ENCODE measurements around the gene ANO9.
"Not testable (repeated sequence)": the region's sequence is repeated elsewhere in the genome, so short reads cannot be mapped to it uniquely, and the experiment has no call there.

ANO9 gene

DNA sequence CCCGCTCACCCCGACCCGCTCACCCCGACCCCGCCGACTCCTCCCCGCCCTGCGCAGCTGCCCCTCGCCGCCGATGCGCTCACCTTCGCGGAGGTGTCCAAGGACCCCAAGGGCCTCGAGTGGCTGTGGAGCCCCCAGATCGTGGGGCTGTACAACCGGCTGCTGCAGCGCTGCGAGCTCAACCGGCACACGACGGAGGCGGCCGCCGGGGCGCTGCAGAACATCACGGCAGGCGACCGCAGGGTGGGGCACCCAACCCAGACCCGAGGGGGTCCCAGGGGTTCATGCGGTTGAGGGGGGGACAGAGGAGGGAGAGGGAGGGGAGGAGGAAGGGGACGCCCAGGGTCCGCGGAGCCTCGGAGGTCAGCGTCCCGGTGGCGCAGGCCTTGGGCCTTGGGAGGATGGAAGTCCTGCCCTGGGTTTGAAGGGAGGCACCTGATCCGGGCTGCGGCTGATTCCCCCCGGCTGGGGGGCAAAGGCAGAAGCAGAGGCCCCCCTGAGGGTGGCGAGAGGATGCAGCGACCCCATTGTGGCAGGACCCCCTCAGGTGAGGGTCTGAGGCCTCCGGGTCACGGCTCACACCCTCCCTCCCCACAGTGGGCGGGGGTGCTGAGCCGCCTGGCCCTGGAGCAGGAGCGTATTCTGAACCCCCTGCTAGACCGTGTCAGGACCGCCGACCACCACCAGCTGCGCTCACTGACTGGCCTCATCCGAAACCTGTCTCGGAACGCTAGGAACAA lies 38.6 kb downstream of the ANO9 start:
- no peak overlapping the region for H3K4me3 Mint-ChIP-seq
- H3K4me1 Mint-ChIP-seq = peaks cover 9% of the 10 kb centered on the region
- H3K27me3 Mint-ChIP-seq = no peaks in the 10 kb centered on the region
- no peak for DNase-seq (ENCODE audit: low spot score in 2 of 2)
- no peaks in the 10 kb centered on the region for H3K9me3 Mint-ChIP-seq
- H3K27ac Mint-ChIP-seq (ENCODE audit: low read depth) = no peak overlapping the region
- no peak for ATAC-seq (replicated peaks; ENCODE audit: extremely low read depth, poor library complexity, severe bottlenecking)
- peaks cover 9% of the 10 kb centered on the region for H3K36me3 Mint-ChIP-seq (ENCODE audit: insufficient read depth)

- not testable (repeated sequence) for H3K9me3 Mint-ChIP-seq
Measured at GRCh38 chr11:401196-401595, 40.6 kb downstream of the ANO9 start.

DNA sequence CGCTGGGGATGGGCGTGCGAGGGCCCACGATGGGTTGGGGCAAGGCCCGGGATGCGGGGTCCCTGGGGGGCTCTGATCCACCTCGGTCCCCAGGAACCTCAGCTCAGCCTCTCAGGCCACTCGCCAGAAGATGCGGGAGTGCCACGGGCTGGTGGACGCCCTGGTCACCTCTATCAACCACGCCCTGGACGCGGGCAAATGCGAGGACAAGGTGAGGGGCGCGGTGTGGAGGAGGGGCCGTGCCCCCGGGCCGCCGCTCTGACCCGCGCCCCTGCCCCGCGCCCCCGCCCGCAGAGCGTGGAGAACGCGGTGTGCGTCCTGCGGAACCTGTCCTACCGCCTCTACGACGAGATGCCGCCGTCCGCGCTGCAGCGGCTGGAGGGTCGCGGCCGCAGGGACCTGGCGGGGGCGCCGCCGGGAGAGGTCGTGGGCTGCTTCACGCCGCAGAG lies 41.5 kb downstream of the ANO9 start:
- no peaks in the 10 kb centered on the region for H3K27me3 Mint-ChIP-seq
- no peaks in the 10 kb centered on the region for H3K9me3 Mint-ChIP-seq
- H3K4me1 Mint-ChIP-seq = peaks cover 3% of the 10 kb centered on the region
- DNase-seq (ENCODE audit: low spot score in 2 of 2) = no peak
- ATAC-seq (replicated peaks; ENCODE audit: extremely low read depth, poor library complexity, severe bottlenecking) = no peak
- H3K27ac Mint-ChIP-seq (ENCODE audit: low read depth) = no peak overlapping the region
- H3K4me3 Mint-ChIP-seq = no peak overlapping the region
- H3K36me3 Mint-ChIP-seq (ENCODE audit: insufficient read depth) = peaks cover 2% of the 10 kb centered on the region

More at GRCh38 chr11:401196-401595, 40.6 kb downstream of the ANO9 start:
- H3K4me1 Mint-ChIP-seq; DNase-seq (ENCODE audit: low spot score in 2 of 2); H3K27me3 Mint-ChIP-seq; H3K4me3 Mint-ChIP-seq; H3K27ac Mint-ChIP-seq (ENCODE audit: low read depth); ATAC-seq (replicated peaks; ENCODE audit: extremely low read depth, poor library complexity, severe bottlenecking); H3K36me3 Mint-ChIP-seq (ENCODE audit: insufficient read depth): not testable (repeated sequence)

- no peak for ATAC-seq (replicated peaks; ENCODE audit: extremely low read depth, poor library complexity, severe bottlenecking)
- H3K27me3 Mint-ChIP-seq = no peaks in the 10 kb centered on the region
- no peaks in the 10 kb centered on the region for H3K9me3 Mint-ChIP-seq
- no peaks in the 10 kb centered on the region for H3K4me1 Mint-ChIP-seq
- no peak overlapping the region for H3K4me3 Mint-ChIP-seq
- no peak for DNase-seq (ENCODE audit: low spot score in 2 of 2)
- H3K36me3 Mint-ChIP-seq (ENCODE audit: insufficient read depth) = peaks cover 2% of the 10 kb centered on the region
- no peak overlapping the region for H3K27ac Mint-ChIP-seq (ENCODE audit: low read depth)
Measured at GRCh38 chr11:399731-400211, 42.0 kb downstream of the ANO9 start.

- Mint-ChIP-seq H3K27ac (ENCODE audit: low read depth) (no peak overlapping the region), H3K9me3 (no peaks in the 10 kb centered on the region), H3K4me3 (peak overlapping the region; percentile 35), H3K4me1 (no peaks in the 10 kb centered on the region), H3K36me3 (ENCODE audit: insufficient read depth) (peaks cover 2% of the 10 kb centered on the region), H3K27me3 (no peaks in the 10 kb centered on the region)
- ATAC-seq (replicated peaks; ENCODE audit: extremely low read depth, poor library complexity, severe bottlenecking) (no peak), DNase-seq (ENCODE audit: low spot score in 2 of 2) (no peak)
Measured at GRCh38 chr11:398826-399225, 43.0 kb downstream of the ANO9 start.

- DNase-seq (ENCODE audit: low spot score in 2 of 2) = no peak
- H3K9me3 Mint-ChIP-seq = no peaks in the 10 kb centered on the region
- H3K4me1 Mint-ChIP-seq = no peaks in the 10 kb centered on the region
- H3K36me3 Mint-ChIP-seq (ENCODE audit: insufficient read depth) = peaks cover 2% of the 10 kb centered on the region
- H3K27ac Mint-ChIP-seq (ENCODE audit: low read depth) = no peak overlapping the region
- H3K4me3 Mint-ChIP-seq = peak overlapping the region; percentile 47
- no peaks in the 10 kb centered on the region for H3K27me3 Mint-ChIP-seq
- ATAC-seq (replicated peaks; ENCODE audit: extremely low read depth, poor library complexity, severe bottlenecking) = peak; percentile 75
Measured at GRCh38 chr11:396948-397548, 44.8 kb downstream of the ANO9 start.

DNA sequence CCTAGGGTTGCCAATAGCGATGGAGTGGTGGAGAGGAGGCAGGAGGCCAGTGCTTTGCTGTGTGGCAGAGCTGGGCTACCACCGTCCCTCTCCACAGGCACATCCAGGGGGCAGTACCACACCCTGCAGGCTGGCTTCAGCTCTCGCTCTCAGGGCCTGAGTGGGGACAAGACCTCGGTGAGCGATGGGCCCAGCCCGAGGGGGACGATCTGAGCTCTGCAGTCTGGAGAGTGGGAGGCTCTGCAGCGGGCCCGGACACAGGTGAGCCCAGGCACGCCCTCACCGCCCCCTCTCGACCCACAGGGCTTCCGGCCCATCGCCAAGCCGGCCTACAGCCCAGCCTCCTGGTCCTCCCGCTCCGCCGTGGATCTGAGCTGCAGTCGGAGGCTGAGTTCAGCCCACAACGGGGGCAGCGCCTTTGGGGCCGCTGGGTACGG lies 45.3 kb downstream of the ANO9 start:
- Mint-ChIP-seq H3K9me3 (no peaks in the 10 kb centered on the region), H3K27me3 (no peaks in the 10 kb centered on the region), H3K36me3 (ENCODE audit: insufficient read depth) (peaks cover 2% of the 10 kb centered on the region), H3K27ac (ENCODE audit: low read depth) (no peak overlapping the region), H3K4me3 (peak overlapping the region; percentile 47), H3K4me1 (no peaks in the 10 kb centered on the region)
- DNase-seq (ENCODE audit: low spot score in 2 of 2) (no peak), ATAC-seq (replicated peaks; ENCODE audit: extremely low read depth, poor library complexity, severe bottlenecking) (peak; percentile 59)

DNA sequence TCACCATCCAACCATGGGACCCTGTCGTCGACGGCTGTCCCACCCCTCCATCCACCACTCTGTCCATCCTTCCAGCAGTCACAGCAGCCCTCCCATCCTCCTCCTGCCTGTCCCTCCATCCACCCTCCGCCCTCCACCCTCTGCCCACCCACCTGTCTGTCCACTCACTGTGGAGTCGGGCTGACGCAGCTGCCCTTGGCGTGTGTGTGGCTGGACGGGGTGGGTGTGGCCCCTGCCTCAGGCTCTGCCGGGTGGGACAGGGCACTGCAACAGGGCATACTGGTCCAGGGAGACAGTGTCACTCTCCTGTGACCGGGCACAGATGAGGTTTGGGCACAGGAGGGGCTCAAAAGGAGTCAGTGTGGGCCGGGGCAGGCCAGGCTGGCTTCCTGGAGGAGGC lies 45.9 kb downstream of the ANO9 start:
- Mint-ChIP-seq H3K4me3 (peak overlapping the region; percentile 47), H3K27ac (ENCODE audit: low read depth) (no peak overlapping the region), H3K4me1 (no peaks in the 10 kb centered on the region), H3K9me3 (no peaks in the 10 kb centered on the region), H3K36me3 (ENCODE audit: insufficient read depth) (peaks cover 2% of the 10 kb centered on the region), H3K27me3 (no peaks in the 10 kb centered on the region)
- ATAC-seq (replicated peaks; ENCODE audit: extremely low read depth, poor library complexity, severe bottlenecking) (no peak), DNase-seq (ENCODE audit: low spot score in 2 of 2) (no peak)

GRCh38 chr11:394858-395655 lies 46.8 kb downstream of the ANO9 start:
- no peak overlapping the region for H3K4me3 Mint-ChIP-seq
- ATAC-seq (replicated peaks; ENCODE audit: extremely low read depth, poor library complexity, severe bottlenecking) (no peak), DNase-seq (ENCODE audit: low spot score in 2 of 2) (no peak)

DNA sequence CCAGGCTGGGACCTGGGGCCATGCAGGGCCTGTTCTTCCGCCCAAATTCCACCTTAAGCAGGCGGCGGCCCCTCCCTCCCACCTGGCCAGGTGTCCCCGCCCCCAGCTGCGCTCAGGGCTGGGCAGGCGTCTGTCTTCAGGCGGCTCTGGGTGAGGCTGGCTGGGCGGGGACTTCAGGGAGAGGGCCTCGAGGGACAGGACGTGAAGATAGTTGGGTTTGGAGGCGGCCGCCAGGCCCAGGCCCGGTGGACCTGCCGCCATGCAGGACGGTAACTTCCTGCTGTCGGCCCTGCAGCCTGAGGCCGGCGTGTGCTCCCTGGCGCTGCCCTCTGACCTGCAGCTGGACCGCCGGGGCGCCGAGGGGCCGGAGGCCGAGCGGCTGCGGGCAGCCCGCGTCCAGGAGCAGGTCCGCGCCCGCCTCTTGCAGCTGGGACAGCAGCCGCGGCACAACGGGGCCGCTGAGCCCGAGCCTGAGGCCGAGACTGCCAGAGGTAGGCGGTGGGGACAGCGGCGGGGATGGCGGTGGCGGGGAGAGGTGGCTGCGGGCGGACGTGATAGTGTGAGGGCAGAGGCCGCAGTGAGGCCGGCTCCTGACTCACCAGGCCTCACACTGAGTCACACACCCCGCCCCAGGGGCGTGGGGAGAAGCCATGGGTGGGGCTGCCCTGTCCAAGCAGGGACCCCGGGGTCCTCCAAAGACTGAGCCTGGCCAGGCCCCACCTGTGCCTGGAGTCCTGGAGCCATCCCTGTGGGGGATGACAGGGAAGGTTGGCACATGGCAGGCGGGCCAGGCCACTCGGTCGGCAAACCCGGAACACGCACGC lies 47.6 kb downstream of the ANO9 start, which contains the start of gene PKP3:
Gene PKP3, plus strand, starts transcription at position 176 of the 824 bp plus-strand sequence. Its CDS starts 84 bp downstream, at position 260.
- Mint-ChIP-seq H3K9me3 (no peaks in the 10 kb centered on the region), H3K27ac (ENCODE audit: low read depth) (no peak within 1 kb of the TSS)

More at GRCh38 chr11:394858-395655, 46.8 kb downstream of the ANO9 start:
- Mint-ChIP-seq H3K27me3 (no peaks in the 10 kb centered on the region), H3K4me1 (no peaks in the 10 kb centered on the region), H3K9me3 (no peaks in the 10 kb centered on the region), H3K27ac (ENCODE audit: low read depth) (no peak overlapping the region), H3K36me3 (ENCODE audit: insufficient read depth) (peaks cover 2% of the 10 kb centered on the region)

DNA sequence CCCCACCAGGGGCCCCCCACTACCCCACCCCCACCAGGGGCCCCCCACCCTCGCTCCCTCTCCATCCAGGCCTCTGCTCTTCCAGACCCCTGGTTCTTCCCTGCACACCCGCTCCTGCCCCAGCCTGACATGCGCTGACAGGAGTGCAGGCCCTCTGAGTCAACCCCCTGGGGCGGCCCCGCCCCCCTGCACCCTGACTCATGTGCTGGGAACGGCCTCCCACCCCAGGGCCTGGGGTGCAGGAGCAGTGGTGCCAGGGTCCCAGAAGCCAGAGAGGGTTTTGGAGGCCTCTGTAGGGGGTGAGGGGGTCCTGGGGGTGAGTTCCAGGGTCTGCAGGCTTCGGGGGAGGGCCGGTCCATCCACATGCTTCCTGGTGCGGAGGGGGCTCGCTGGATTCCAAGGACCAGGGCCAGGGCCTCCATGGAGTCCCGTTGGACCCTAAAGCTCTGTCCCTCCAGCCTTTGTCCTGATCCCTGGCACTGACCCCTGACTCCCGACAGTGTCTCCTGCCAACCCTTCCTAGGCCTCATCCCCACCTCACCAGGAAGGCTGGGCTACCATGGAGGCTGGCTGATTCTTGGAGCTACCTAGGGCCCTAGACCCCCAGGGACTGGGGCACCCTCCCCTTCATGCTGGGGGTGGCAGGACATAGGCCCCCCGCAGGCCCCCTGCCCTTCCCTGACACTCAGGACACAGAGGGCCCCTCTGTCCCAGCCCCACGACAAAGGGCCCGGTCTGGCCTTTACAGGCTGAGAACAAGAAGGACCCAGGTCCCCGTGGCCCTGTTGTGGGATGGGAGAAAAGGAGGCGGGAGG lies 48.4 kb downstream of the ANO9 start:
- DNase-seq (ENCODE audit: low spot score in 2 of 2) (no peak), ATAC-seq (replicated peaks; ENCODE audit: extremely low read depth, poor library complexity, severe bottlenecking) (no peak)
- Mint-ChIP-seq H3K36me3 (ENCODE audit: insufficient read depth) (peaks cover 3% of the 10 kb centered on the region), H3K9me3 (no peaks in the 10 kb centered on the region), H3K4me3 (no peak overlapping the region), H3K27me3 (no peaks in the 10 kb centered on the region), H3K27ac (ENCODE audit: low read depth) (no peak overlapping the region), H3K4me1 (peaks cover 7% of the 10 kb centered on the region)

More for the DNA sequence above, 47.6 kb downstream of the ANO9 start, which contains the start of gene PKP3:
- Mint-ChIP-seq H3K4me1 (no peaks in the 10 kb centered on the region), H3K27me3 (no peaks in the 10 kb centered on the region), H3K36me3 (ENCODE audit: insufficient read depth) (no peaks in the 10 kb centered on the region), H3K4me3 (no peak within 1 kb of the TSS)
- DNase-seq (ENCODE audit: low spot score in 2 of 2) (no peak), ATAC-seq (replicated peaks; ENCODE audit: extremely low read depth, poor library complexity, severe bottlenecking) (no peak)
